ENCODE data around the gene DYSF.

Gene DYSF

GRCh38 chr2:71555798-71556454, 102.6 kb downstream of the DYSF start:
- DNase-seq: no peak

- DNase-seq: no peak
Measured at GRCh38 chr2:71556692-71557250, 103.4 kb downstream of the DYSF start.

GRCh38 chr2:71557321-71557720, 104.0 kb downstream of the DYSF start:
- no peak for DNase-seq

- no peak for DNase-seq
Measured at GRCh38 chr2:71558300-71559051, 105.1 kb downstream of the DYSF start.

GRCh38 chr2:71559080-71559827, 105.9 kb downstream of the DYSF start:
- no peak for DNase-seq

GRCh38 chr2:71559828-71560637, 106.7 kb downstream of the DYSF start:
- no peak for DNase-seq

GRCh38 chr2:71560638-71561011, 107.3 kb downstream of the DYSF start:
- DNase-seq: no peak

- DNase-seq: no peak
Measured at GRCh38 chr2:71561441-71562267, 108.3 kb downstream of the DYSF start.

- no peak for DNase-seq
Measured at GRCh38 chr2:71562518-71562917, 109.2 kb downstream of the DYSF start.

GRCh38 chr2:71563872-71564271, 110.5 kb downstream of the DYSF start:
- DNase-seq: no peak

- no peak for DNase-seq
Measured at GRCh38 chr2:71564361-71564760, 111.0 kb downstream of the DYSF start.

- no peak for DNase-seq
Measured at GRCh38 chr2:71564790-71565189, 111.4 kb downstream of the DYSF start.

- DNase-seq: no peak
Measured at GRCh38 chr2:71566372-71566771, 113.0 kb downstream of the DYSF start.

GRCh38 chr2:71567625-71568024, 114.3 kb downstream of the DYSF start:
- DNase-seq: no peak

GRCh38 chr2:71568103-71568502, 114.7 kb downstream of the DYSF start:
- no peak for DNase-seq

GRCh38 chr2:71570511-71570910, 117.2 kb downstream of the DYSF start:
- DNase-seq: no peak

- DNase-seq: no peak
Measured at GRCh38 chr2:71570951-71571460, 117.6 kb downstream of the DYSF start.

GRCh38 chr2:71571945-71572344, 118.6 kb downstream of the DYSF start:
- no peak for DNase-seq

- DNase-seq: no peak
Measured at GRCh38 chr2:71575966-71576365, 122.6 kb downstream of the DYSF start.

- DNase-seq: no peak
Measured at GRCh38 chr2:71576541-71576940, 123.2 kb downstream of the DYSF start.

GRCh38 chr2:71577209-71577608, 123.8 kb downstream of the DYSF start:
- DNase-seq: no peak

Measured in NK-92 treated with Interleukin-12 subunit alpha and Interleukin-12 subunit beta, amount 100 ng/mL, for 24 hours (cell line).